Stimulated activated naive CD8-positive, alpha-beta T cell treated with anti-CD3 and anti-CD28 coated beads, Interleukin-15, Interleukin-2, amounts not matched to agents 100 ng/mL and 50 ng/mL, for 24 hours (primary cell): Measurements from ENCODE around the gene HECTD4.

ENCODE experiments used
- H3K27ac Mint-ChIP-seq: one replicate; pipeline ENCODE4 v1.8.0; 2021; ENCODE audit warnings: mild to moderate bottlenecking, mixed read lengths
- H3K27me3 Mint-ChIP-seq: one replicate; pipeline ENCODE4 v1.8.0; 2021; ENCODE audit warnings: mixed read lengths
- H3K36me3 Mint-ChIP-seq: one replicate; pipeline ENCODE4 v1.8.0; 2021; ENCODE audit warnings: low read depth, mixed read lengths
- H3K4me1 Mint-ChIP-seq: one replicate; pipeline ENCODE4 v1.8.0; 2021; ENCODE audit warnings: low read depth, mixed read lengths
- H3K4me3 Mint-ChIP-seq: one replicate; pipeline ENCODE4 v1.8.0; 2021; ENCODE audit warnings: mild to moderate bottlenecking, mixed read lengths
- H3K9me3 Mint-ChIP-seq: one replicate; pipeline ENCODE4 v1.8.0; 2021; ENCODE audit warnings: mixed read lengths

HECTD4 gene

DNA sequence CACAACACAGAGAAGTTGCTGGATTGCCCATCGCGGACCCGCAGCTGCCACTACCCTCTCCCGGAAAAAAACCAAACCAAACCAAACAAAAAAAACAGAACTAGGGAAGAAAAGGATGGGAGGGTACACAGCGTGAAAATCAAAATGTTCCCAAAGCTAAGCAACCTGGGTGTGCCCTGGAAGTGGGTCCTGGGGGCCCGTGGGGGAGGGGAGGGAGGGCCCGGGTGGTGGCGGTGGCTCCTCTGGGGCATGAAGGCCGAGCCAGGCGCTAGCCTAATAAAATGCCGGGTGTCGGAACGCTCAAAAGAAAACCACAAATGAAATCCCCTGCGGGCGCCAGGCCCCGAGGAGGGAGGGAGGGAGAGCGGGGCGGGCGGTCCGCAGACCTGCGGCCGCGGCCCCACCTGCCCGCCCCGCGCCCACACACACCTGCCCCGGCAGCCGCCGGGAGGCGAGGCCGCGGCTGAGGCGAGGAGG is 787 bp downstream of the HECTD4 start:
- H3K4me1 Mint-ChIP-seq: peaks cover 32% of the 10 kb centered on the region
- H3K4me3 Mint-ChIP-seq: peak overlapping the region; percentile 92
- H3K36me3 Mint-ChIP-seq: no peaks in the 10 kb centered on the region
- no peaks in the 10 kb centered on the region for H3K27me3 Mint-ChIP-seq
- peak overlapping the region; percentile 94 for H3K27ac Mint-ChIP-seq
- H3K9me3 Mint-ChIP-seq: no peaks in the 10 kb centered on the region

DNA sequence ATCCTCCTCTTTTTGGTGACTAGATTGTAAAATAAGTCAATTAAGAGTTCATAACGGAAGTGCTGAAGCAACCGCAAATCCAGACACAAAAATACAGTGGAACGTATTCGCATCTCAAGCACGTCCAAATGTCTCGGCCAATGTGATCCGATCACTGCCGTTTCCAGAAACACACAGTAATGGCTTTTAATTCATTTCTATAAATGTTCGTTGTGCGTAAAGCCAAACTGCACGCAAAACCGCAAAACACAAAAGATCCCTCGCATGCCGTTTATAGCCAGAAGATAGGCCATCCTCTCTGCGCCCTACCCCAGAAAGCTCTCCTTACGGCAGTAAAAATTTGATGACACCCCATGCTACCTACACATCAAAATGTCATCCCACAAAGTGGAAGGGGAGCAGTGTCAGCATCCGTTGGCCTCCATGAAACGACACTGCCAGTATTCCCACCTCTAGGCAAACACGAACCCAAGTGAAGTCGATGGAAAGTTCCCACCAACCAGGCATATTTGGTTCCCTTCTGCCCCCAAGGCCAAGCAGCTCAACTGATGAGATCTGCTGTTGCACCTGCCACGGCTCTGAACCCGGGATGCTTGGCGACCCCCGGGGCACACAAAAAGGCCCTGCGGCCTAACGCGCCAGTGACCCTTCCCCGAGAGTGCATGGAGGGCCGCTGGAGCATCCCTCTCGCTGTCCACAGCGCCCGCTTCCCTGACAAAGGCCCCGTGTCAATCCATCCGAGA is 1.4 kb downstream of the HECTD4 start:
- no peaks in the 10 kb centered on the region for H3K36me3 Mint-ChIP-seq
- peak overlapping the region; percentile 94 for H3K27ac Mint-ChIP-seq
- H3K27me3 Mint-ChIP-seq: no peaks in the 10 kb centered on the region
- peak overlapping the region; percentile 92 for H3K4me3 Mint-ChIP-seq
- peaks cover 28% of the 10 kb centered on the region for H3K4me1 Mint-ChIP-seq
- no peaks in the 10 kb centered on the region for H3K9me3 Mint-ChIP-seq

DNA sequence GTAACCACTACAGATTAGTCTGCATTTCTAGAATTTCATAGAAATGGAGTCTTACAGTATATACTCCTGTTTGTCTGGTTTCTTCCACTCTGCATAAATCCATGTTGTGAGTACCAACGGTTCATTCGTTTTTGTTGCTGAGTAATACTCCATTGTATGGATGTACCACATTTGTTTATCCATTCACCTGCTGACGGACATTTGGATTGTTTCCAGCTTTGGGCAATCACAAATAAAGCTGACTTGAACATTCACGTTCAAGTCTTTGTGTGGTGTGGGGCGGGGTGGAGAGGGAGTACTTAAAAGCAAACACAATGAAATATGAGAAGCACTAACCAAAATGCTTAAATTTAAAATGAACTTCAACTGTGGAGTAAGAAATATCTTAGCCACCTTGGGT is 7.1 kb downstream of the HECTD4 start:
- no peaks in the 10 kb centered on the region for H3K27me3 Mint-ChIP-seq
- peaks cover 19% of the 10 kb centered on the region for H3K4me1 Mint-ChIP-seq
- H3K27ac Mint-ChIP-seq: no peak overlapping the region
- H3K9me3 Mint-ChIP-seq: no peaks in the 10 kb centered on the region
- H3K4me3 Mint-ChIP-seq: no peak overlapping the region
- H3K36me3 Mint-ChIP-seq: no peaks in the 10 kb centered on the region

DNA sequence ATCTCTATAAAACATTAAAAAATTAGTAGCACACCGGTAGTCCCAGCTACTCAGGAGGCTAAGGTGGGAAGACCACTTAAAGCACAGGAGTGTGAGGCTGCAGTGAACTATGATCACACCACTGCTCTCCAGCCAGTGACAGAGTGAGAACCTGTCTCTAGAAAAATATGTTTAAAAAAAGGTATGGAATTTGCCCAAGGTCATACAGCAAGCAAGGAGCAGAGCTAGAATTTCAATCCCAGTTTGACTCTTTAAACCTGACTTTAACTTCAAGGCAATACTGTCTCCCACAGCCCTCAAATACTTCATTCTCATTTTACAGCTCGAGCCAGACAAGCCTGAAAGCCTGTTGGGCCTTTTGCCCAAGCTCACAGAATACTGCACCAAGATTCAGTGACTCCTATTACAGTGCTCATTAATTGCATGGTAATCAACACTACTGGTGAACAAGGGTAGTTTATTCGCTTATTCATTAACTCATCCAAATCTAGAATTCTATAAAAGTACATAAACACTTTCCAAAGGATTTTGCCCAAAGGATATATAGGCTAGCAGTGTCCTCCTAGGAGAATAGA is 8.0 kb downstream of the HECTD4 start:
- peaks cover 17% of the 10 kb centered on the region for H3K4me1 Mint-ChIP-seq
- no peaks in the 10 kb centered on the region for H3K9me3 Mint-ChIP-seq
- H3K27ac Mint-ChIP-seq: no peak overlapping the region

DNA sequence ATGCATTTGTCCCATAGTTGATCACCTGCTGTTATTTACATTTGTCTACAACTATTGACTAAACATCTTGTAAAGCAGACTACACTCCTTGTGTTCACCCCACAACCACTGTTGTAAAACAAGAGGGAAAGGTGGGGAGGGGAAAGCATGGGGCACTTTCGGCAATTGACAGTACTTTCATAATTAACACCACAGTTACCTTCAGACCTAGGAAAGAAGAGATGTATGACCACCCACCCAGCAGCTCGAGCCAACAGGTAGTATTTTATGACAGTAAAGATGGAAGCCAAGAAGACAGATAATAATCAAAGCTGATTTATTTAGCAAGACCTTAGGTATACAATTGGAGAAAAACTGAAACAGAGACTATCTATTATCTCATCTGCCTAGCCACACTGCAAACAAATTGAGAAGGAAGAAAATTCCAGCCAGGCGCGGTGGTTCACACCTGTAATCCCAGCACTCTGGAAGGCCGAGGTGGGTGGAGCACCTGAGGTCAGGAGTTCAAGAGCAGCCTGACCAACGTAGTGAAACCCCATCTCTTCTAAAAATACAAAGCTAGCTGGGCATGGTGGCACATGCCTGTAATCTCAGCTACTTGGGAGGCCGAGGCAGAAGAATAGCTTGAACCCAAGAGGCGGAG is 11.2 kb downstream of the HECTD4 start:
- H3K4me3 Mint-ChIP-seq: no peak overlapping the region
- H3K27me3 Mint-ChIP-seq: no peaks in the 10 kb centered on the region
- peaks cover 12% of the 10 kb centered on the region for H3K4me1 Mint-ChIP-seq
- no peaks in the 10 kb centered on the region for H3K9me3 Mint-ChIP-seq
- no peak overlapping the region for H3K27ac Mint-ChIP-seq
- no peaks in the 10 kb centered on the region for H3K36me3 Mint-ChIP-seq

More for the DNA sequence above, 8.0 kb downstream of the HECTD4 start:
- Mint-ChIP-seq H3K27me3 (no peaks in the 10 kb centered on the region), H3K36me3 (no peaks in the 10 kb centered on the region), H3K4me3 (no peak overlapping the region)

DNA sequence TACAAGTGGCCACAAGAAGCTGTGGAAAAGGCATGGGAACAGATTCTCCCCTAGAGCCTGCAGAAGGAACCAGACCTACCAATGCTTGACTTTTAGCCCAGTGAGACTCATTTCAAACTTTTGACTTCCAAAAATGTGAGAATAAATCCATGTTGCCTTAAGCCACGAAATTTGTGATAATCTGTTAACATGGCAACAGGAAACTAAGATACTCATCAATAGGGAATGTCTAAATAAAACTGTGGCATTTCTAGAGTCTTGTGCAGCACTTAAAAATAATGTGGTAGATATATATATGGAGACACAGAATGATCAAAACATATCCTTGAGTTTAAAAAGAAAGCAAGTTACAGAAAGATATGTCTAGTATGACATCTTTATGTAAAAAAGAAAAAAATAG is 12.0 kb downstream of the HECTD4 start:
- Mint-ChIP-seq H3K27me3 (no peaks in the 10 kb centered on the region), H3K4me3 (no peak overlapping the region), H3K4me1 (peaks cover 12% of the 10 kb centered on the region), H3K27ac (no peak overlapping the region), H3K9me3 (no peaks in the 10 kb centered on the region), H3K36me3 (no peaks in the 10 kb centered on the region)

DNA sequence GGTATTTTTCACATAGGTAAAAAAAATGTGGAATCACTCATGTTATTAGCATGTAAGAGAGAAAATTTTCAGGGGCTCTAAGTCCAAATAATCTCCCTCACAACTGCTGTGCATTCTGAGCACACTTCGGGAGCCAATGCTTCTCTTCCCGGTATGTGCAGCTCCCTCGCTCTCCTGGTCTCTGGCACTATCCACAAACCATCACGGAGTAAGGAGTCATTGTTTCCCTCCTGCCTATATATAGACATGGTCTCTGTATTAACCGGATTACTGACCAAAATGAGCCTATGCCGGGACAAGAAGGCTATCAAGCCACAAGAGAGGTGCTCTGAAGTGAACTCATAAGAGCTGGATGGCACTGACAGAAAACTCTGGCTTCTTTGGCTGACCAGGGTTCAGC is 13.4 kb downstream of the HECTD4 start:
- H3K36me3 Mint-ChIP-seq: no peaks in the 10 kb centered on the region
- no peaks in the 10 kb centered on the region for H3K9me3 Mint-ChIP-seq
- H3K27me3 Mint-ChIP-seq: no peaks in the 10 kb centered on the region
- H3K4me3 Mint-ChIP-seq: no peak overlapping the region
- no peak overlapping the region for H3K27ac Mint-ChIP-seq
- peaks cover 12% of the 10 kb centered on the region for H3K4me1 Mint-ChIP-seq

DNA sequence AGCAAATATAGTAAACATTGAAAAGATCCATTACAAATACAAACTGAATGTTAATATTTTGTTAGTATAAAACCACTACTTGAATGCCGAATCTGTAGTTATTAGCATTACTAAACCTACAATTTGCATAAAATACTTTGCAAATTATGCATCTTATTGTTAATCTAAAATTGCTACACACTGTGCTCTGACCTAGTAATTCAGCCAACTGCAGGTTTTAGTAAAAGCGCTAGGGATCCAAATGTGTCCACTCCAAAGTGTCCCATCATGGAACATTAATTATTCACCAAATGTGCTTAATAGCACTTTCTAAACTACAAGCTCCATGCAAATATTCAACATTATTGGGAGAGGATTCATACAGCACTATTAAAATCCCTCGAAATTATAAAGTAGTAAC is 14.3 kb downstream of the HECTD4 start:
- H3K27me3 Mint-ChIP-seq: no peaks in the 10 kb centered on the region
- H3K4me3 Mint-ChIP-seq: no peak overlapping the region
- peaks cover 9% of the 10 kb centered on the region for H3K4me1 Mint-ChIP-seq
- H3K9me3 Mint-ChIP-seq: no peaks in the 10 kb centered on the region
- no peak overlapping the region for H3K27ac Mint-ChIP-seq
- H3K36me3 Mint-ChIP-seq: no peaks in the 10 kb centered on the region

DNA sequence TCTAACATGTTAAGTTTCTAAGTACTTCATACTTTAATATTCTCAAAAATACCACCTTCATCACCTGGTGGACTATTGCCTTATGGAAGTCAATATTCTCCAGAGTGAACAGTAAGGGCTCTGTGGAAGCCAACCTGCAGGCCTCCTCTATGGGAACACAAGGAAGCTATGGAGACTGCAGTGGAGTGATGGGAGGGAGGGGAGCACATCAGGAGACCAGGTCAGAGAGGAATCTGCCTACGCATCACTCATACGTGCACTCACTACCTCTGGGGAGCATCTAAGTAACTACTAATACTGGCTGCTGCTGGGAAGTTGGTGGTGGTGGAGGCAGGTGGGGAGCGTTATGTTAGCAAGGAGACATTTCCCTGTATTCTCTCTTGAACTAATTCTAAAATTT is 19.9 kb downstream of the HECTD4 start:
- Mint-ChIP-seq H3K27ac (no peak overlapping the region), H3K36me3 (no peaks in the 10 kb centered on the region), H3K27me3 (no peaks in the 10 kb centered on the region), H3K4me1 (peaks cover under 1% of the 10 kb centered on the region), H3K4me3 (no peak overlapping the region), H3K9me3 (no peaks in the 10 kb centered on the region)

DNA sequence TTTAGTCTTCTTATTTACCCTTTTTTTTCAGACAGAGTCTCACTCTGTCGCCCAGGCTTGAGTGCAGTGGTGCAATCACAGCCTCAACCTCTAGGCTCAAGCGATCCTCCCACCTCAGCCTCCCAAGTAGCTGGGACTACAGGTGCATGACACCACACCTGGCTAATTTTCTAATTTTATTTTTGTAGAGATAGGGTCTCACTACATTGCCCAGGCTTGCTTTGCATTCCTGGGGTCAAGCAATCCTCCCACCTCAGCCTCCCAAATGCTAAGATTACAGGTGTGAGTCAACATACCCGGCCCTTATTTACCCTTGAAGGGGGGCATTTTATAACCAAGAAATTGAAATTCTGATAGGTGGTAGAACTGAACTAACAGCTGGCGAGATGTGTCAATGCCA is 21.0 kb downstream of the HECTD4 start:
- Mint-ChIP-seq H3K27me3 (no peaks in the 10 kb centered on the region), H3K9me3 (no peaks in the 10 kb centered on the region), H3K36me3 (no peaks in the 10 kb centered on the region), H3K27ac (no peak overlapping the region), H3K4me3 (no peak overlapping the region), H3K4me1 (peaks cover 6% of the 10 kb centered on the region)

DNA sequence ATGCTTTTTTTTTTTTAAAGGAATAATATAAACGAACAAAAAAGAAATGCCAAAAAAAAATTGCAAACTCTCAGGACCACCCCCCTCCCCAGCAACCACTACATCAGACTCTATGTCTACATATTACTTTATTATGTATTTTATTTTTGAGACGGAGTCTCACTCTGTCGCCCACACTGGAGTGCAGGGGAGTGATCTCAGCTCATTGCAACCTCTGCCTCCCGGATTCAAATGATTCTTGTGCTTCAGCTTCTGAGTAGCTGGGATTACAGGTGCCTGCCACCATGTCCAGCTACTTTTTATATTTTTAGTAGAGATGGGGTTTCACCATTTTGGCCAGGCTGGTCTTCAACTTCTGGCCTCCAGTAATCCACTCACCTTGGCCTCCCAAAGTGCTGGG is 22.9 kb downstream of the HECTD4 start:
- H3K4me3 Mint-ChIP-seq: no peak overlapping the region
- H3K27me3 Mint-ChIP-seq: no peaks in the 10 kb centered on the region
- no peaks in the 10 kb centered on the region for H3K36me3 Mint-ChIP-seq
- H3K9me3 Mint-ChIP-seq: no peaks in the 10 kb centered on the region
- H3K27ac Mint-ChIP-seq: no peak overlapping the region
- peaks cover 13% of the 10 kb centered on the region for H3K4me1 Mint-ChIP-seq

DNA sequence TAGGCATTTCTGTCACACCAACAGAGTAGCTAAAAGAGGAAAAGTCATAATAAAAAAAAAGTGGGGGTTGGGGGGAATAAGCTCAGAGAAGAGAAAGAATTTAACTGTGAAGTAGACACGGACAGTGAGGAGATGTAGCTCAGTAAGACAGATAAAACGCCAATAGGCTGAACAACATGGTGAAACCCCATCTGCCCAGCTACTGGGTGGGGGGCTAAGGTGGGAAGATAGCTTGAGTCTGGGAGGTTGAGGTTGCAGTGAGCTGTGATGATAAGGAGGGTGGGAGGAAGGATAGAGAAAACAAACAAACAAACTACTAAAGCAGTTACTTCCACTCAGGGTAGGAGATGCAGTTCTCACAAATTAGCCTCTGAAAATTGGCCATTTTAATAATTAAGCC is 25.0 kb downstream of the HECTD4 start:
- Mint-ChIP-seq H3K4me3 (no peak overlapping the region), H3K27me3 (no peaks in the 10 kb centered on the region), H3K36me3 (no peaks in the 10 kb centered on the region), H3K4me1 (peaks cover 28% of the 10 kb centered on the region), H3K27ac (no peak overlapping the region), H3K9me3 (no peaks in the 10 kb centered on the region)

DNA sequence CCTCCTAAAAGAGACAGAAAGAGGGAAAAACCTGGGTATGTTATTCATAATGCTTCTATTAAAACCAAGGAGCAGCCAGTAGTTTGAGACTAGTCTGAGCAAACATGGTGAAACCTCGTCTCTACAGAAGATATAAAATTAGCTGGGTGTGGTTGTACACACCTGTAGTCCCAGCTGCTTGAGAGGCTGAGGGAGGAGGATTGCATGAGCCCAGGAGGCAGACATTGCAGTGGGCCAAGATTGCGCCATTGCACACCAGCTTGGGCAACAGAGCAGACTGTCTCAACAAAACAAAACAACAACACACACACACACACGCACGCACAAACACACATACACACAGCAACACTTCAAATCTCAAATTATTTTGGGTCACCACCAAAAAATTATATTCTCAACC is 27.8 kb downstream of the HECTD4 start:
- peaks cover 47% of the 10 kb centered on the region for H3K4me1 Mint-ChIP-seq
- H3K9me3 Mint-ChIP-seq: no peaks in the 10 kb centered on the region
- H3K27me3 Mint-ChIP-seq: no peaks in the 10 kb centered on the region
- no peak overlapping the region for H3K4me3 Mint-ChIP-seq
- no peaks in the 10 kb centered on the region for H3K36me3 Mint-ChIP-seq
- no peak overlapping the region for H3K27ac Mint-ChIP-seq

DNA sequence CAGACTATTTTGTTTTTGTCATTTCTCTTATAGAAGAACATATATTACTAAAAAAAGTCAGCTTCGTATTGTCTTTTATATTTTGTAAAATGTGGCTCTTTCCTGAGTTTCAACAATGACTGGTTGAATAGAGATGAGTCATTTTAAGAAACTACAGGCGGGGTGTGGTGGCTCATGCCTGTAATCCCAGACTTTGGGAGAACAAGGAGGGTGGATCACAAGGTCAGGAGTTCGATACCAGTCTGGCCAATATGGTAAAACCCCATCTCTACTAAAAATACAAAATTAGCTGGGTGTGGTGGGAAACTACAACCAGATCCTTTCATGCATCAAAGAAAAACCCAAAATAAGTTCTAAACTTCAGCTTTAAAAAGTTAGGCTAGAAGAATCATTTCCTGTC is 28.8 kb downstream of the HECTD4 start:
- Mint-ChIP-seq H3K27me3 (no peaks in the 10 kb centered on the region), H3K27ac (no peak overlapping the region), H3K4me1 (peaks cover 49% of the 10 kb centered on the region), H3K4me3 (no peak overlapping the region), H3K36me3 (no peaks in the 10 kb centered on the region), H3K9me3 (no peaks in the 10 kb centered on the region)

DNA sequence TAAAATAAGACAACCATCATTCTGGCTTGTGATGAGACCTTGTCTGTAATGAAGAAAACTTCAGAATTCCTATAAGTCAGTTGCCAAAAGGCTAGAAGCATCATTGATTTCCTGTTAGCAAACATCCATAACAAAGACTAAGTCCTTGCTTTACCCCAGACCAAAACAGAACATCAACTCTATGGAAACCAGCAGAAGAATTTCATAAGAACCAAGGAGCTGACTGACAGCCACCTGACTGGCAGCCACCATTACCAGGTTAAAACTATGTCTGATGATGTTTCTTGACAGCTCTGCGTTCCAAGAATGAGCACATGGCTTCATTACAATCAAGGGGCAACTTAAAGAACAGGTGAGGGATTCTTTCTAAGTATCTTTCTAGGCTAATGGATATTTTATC is 29.3 kb downstream of the HECTD4 start:
- H3K4me1 Mint-ChIP-seq: peaks cover 52% of the 10 kb centered on the region

More for the DNA sequence above, 29.3 kb downstream of the HECTD4 start:
- no peaks in the 10 kb centered on the region for H3K9me3 Mint-ChIP-seq
- no peak overlapping the region for H3K4me3 Mint-ChIP-seq
- H3K27ac Mint-ChIP-seq: no peak overlapping the region
- H3K27me3 Mint-ChIP-seq: no peaks in the 10 kb centered on the region
- H3K36me3 Mint-ChIP-seq: no peaks in the 10 kb centered on the region
